PC-9 (cell line): Measurements from ENCODE around the gene ADGRB3.

Experiments used
- CTCF ChIP-seq: fragments of 200-600 bp; sonication (generic); conservative IDR thresholded peaks from 2 replicates; pipeline ENCODE4 v1.6.1; 2017; ENCODE audit warnings: mixed run types, antibody characterized with exemption, mild to moderate bottlenecking, moderate library complexity
- EZH2 ChIP-seq: fragments of 200-600 bp; sonication (generic); IDR thresholded peaks from 2 replicates; pipeline ENCODE4 v1.8.0; 2017; ENCODE audit warnings: antibody characterized with exemption, low read depth

GRCh38 chr6:68653706-68654089 lies 18.6 kb downstream of the ADGRB3 start:
- TF ChIP-seq CTCF = no peak
- TF ChIP-seq EZH2 = no peak
